ENCODE data around the gene MYBBP1A.

Gene MYBBP1A

DNA sequence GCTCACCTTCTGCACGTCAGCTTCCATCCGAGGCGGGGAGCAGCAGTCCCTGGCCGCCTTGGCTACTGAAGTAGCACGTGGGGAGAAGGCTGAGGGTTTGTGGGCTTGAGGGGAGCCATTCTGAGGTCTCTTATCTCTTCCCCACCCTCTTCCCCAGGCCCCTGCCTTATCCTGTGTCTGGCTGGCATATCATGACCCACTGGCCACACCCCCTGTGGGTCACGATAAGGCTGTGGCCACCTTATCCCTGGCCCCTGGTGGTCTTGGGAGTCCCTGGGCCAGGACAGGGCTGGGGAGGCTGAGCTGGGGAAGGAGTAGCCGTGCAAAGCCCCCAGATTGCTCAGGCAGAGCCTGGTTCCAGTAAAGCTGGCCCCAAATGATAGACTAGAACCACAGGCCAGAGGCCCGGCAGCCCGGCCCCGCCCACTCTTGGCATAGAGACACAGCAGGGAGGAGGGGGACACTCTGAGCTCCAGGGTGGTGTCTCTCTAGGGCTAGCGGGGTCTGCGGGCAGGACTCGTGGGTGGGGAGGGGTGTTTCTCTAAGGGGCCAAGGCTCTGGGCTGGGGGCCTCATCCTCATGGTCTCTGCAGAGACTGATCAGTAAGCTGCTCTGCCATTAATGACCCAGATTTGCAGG, 48.9 kb downstream of the MYBBP1A start:
- no peak for DNase-seq (ENCODE audit: low read depth in 3 of 3, low spot score in 1 of 3)

DNA sequence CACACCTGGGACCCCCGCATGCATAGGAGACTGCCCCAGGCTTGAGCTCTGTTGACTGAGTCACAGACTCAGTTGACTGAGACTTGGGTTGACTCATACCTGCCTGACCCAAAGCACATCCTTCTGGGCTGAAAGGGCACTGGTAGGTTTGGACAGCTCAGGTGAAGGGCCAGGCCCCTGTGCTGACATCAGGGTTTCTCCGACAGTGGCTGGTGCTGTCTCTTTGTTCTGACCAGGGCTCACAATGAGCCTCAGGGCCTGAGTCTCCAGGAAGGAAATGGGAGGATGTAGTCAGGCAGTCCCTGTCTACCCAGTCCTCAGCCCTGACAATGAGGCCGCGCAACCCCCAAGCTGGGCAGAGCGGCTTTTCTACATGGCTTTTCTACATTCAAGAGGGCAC, 50.0 kb downstream of the MYBBP1A start:
- no peak for DNase-seq (ENCODE audit: low read depth in 3 of 3, low spot score in 1 of 3)

DNA sequence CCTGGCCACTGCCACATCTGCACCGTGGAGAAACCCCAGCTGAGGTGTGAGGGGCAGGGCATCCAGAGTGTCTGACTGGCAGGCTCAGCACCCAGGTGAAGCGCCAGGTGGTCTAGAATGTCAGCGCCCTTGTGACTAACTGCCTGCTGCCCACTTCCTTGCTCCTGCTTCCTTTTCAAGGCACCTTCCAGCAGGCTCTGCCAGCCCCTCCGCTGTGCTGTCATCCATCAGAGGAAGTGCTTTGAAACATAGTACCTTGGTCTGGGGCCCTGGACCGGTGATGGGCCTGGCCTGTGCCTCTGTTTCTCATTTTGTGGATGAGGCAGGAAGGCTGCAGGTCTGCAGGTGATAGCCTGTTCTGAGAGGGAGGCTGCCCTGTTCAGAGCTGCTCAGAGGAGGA, 51.0 kb downstream of the MYBBP1A start:
- DNase-seq (ENCODE audit: low read depth in 3 of 3, low spot score in 1 of 3): no peak

DNA sequence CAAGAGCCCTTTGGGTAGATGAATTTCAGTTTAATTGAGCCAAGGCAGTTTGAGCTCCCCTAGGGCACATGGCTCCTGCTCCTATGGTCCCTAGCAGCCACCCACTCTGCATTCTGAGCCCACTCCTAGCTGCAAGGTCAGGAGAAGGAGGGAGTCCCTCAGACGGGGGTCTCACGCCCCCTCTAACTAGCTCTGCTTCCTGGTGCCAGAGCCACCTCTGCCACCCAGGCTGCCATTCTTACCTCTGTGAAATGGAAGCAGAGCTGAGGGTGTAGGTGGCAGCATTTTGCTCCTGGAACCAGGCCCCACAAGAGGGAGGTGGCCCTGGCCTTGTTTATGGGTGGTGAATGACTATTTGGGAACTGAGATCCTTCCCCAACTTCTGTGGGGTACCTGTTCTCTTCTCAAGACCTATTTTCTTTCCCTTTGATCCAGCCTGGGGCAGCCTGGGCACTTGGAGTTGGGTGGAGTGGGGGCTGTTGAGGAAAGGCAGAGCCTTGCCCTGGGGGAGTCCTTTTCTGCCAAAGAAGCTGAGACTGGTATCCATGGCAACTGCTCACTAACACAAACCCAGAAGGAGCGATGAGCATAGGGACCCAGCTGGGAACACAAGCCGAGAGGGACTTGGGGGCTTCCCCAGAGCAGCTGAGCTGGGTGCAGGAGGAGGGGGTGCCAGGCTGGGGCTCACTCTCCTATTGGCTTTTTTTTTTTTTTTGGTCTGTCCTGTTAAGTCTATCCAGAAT, 51.7 kb downstream of the MYBBP1A start:
- DNase-seq (ENCODE audit: low read depth in 3 of 3, low spot score in 1 of 3): no peak

DNA sequence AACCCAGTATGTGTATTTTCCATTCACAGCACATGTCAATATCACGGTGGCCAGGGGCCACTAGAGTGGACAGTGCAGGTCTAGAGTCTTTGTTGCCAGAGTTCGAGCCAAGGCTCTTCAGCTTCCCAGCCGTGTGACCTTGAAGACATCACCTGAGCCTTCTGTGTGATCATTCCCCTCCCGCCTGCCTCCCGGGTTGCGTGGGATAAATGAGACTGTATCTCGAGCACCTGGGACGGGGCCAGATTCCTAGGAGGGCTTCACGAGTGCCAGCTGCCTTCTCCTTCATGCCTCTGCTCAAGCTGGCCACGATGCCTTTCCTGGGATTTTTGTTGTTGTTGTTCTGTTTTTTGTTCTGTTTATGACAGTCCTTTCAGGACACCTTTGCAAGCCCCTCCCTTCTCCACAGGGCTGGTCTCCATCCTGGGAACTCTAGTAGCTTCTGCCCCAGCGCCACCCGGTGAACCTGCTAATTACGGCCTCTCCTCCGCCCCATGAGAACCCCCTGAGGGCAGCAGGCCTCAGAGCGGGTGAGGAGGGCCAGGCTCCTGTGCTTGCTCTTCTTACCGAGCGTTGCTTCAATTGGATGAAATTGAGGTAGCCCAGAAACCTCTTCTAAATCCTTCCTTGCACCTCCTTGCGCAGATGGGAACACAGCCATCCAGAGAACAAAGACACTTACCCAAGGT, 52.6 kb downstream of the MYBBP1A start:
- DNase-seq (ENCODE audit: low read depth in 3 of 3, low spot score in 1 of 3): no peak

DNA sequence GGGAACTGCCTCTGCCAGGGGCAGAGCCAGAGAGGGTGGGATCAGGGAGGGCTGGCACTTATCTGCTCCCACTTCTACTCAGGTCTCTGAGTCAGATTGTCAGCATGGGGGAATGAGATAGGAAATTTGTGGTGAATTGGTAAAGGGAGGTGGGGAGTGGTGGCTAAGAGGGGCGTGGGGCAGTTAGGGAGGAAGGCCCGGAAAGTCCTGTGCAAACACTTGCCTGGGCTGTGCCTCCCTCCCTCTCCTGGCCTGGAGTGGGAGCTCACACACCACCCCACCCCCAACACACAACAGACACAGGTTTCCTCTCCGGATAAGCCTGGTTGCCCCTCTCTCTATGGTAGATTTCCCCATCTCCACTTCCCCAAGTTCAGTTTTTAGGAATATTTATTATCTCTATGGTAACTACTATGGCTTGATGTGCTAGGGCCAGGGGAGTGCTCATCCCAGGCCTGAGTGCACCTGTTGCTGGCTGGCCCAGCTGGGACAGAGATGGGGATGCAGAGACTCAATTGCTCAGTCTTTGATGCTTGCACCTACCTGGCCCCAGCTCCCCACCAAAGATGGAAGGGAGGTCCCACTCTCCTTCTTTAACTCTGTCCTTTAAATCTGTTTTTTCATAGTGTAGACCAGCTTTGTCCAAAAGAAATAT, 53.8 kb downstream of the MYBBP1A start:
- DNase-seq (ENCODE audit: low read depth in 3 of 3, low spot score in 1 of 3): no peak

DNA sequence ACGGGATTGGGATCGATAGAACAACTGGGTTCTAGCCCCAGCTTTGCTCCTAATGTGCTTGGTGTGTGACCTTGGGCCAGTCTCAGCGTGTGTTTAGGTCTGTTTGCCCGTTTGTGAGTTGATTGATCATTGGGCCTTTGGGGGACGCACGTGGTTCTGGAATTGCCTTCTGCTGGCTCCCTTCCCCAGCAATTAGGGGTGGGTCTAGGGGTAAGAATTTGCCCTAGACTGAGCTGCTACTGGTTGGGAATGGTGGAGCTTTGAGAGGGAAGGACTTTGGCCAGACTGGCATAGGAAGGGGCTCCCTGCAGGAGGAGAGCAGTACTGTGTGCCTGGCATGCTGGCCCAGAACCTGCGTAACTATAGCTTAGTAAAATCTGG, 55.0 kb downstream of the MYBBP1A start:
- DNase-seq (ENCODE audit: low read depth in 3 of 3, low spot score in 1 of 3): no peak

DNA sequence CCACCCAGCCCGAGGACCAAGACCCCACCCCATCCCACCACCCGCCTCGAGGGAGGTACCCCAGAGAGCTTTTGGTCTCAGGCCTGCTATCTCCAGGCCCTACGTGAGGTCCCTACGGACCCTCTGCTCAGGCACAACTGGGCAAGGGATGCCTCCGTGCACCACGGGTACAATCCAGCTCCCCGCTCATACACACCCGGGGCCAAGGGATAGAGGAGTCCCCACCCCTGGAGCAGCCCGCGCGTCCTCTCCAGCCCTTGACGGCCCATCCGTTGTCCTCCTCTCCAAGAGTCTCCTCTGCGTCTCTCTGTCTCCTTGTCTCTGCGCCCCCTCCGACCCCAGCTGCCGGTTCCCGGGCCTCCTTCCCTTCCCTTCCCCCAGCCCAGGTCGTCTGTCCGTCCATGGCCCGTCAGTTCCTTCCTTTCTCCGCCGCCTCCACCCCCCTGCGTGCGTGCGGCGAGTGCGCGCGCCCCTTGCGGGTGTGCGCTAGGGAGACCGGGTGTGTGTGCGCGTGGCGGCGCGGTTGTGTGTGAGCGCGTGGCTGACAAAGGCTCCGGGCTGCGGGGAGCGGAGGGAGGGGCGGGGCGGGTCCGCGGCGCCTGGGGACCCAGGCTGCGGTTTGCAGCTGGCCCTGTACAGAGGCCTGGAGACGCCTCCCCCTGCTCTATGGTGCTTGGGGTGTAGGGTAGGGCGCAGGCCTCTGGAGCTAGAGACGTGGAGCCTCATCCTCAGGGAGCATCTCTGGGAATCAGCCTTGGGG, 55.6 kb downstream of the MYBBP1A start:
- no peak for DNase-seq (ENCODE audit: low read depth in 3 of 3, low spot score in 1 of 3)

DNA sequence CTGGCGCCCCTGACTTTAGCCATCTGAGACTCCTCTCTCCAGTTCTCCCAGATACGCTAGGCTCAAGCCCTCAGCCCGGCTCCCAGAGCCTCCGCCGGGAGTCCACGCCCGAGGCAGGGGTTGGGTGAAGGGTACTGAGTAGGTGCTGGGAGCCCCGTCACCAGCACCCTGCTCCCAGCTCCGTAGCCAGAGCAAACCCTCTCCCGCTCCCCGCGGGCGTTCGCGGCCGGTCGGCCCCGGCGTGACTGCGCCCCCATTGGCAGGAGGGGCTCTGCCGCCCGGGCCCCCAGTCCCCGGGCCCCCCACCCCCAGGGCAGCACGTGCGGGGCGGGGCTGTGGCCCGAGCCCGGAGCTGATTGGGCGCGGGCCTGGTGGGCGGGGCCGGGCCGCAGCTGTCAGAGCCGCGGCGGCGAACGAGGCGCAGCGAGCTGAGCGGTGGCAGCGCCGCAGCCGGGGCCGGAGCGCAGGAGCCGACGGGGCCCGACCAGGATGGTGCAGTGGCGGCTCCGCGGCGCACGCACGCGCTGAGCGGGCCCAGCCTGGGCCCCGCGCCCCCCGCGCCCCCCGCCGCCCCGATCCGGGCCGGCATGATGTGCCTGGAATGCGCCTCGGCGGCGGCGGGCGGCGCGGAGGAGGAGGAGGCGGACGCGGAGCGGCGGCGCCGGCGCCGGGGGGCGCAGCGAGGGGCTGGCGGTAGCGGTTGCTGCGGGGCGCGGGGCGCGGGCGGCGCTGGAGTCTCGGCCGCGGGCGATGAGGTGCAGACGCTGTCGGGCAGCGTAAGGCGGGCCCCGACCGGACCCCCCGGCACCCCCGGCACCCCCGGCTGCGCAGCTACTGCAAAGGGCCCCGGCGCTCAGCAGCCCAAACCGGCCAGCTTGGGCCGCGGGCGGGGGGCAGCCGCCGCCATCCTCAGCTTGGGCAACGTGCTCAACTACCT, 56.5 kb downstream of the MYBBP1A start, which contains the start of gene SPNS2:
Gene SPNS2 (plus strand): TSS at position 421 of the 937 bp plus-strand sequence. CDS start 167 bp downstream, at position 588.
- DNase-seq (ENCODE audit: low read depth in 3 of 3, low spot score in 1 of 3): peak; percentile 5 to 59 (median 15)

DNA sequence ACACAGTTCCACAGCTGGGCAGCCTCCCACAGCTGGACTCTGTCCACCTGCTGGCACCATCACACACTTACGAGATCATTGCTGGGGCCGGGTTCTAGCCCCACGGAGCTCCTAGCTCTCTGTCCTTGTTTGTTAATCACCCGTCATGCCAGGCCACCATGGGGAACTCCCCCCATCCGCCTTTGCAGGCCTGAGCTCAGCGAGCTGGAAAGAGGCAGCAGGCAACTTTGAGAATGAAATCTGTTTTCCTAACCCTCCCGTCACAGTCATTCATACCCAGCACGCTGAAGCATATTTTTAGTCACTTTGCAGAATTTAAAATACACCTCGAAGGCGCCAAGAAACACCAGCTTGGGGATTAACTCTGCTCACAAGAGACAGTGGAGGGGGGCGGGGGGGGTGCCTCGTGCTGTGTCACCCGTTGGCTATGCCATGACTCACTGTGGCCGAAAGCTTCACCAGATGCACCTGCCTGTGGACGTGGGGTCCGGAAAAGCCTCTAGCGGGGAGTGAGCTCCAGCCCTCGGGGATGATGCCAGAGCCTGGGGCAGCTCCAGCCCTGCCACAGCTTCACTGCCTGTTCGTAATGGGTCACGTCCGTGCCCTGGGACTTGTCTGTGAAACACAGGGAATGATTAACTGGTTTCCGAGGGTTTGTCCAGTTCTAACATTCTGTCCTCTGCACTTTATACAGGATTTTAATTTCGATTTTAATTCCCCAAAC, 57.9 kb downstream of the MYBBP1A start:
- no peak for DNase-seq (ENCODE audit: low read depth in 3 of 3, low spot score in 1 of 3)

DNA sequence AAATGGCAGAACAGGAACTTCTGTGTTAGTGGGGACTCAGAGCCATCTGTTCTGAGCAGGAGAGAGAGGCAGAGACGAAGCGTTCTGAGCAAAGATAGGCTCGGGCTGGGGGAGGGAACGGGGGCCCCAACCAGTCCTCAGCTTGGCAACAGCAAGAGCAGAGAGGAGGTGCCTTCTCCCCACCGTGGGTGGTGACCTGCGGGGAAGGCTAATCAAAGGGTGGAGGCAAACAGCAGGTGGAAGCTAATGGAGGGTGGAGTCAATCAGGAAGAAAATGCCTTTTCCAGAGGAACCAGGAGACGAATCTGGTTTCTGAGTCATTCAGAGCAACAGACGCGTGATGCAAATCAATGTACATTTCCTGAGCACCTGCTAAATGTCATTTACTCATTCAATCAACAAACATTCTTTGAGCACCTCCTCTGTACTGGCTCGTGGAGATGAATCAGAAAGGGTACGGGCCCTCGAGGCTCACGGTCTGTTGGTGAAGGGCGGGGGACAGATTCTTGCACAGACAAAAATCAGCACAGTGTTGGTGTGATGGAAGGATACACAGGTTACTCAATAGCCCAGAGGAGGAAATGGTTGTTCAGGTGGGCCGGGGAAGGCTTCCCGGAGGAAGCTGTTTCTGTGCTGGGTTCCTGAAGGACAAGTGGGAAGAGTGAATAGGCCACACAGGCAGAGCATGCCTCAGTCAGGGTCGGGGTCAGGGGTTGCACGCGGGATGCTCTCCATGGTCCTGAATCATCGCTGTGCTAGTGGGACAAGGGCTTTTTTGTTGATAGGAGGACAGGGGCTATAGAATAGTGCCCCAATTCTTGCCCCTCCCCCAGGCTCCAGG, 62.2 kb downstream of the MYBBP1A start:
- no peak for DNase-seq (ENCODE audit: low read depth in 3 of 3, low spot score in 1 of 3)

DNA sequence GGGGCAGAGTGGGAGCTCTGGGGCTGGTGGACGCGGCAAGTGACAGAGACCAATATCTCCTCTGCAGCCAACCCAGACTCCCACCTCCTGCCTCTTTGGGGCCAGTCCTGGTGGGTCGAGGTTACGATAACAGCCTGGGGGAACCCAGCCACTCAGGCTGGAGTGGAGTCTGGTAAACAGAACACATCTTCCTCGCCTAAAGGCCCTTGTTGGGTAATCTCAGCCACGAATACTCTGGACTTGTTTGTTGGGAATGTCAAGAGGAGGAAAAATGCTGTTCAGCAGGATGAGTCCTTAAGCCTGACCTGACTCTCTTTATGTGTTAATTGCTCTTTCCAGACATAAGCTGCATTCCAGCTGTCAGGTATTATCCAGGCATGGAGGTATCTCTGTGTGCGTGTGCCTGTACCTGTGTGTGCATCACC, 64.5 kb downstream of the MYBBP1A start:
- DNase-seq (ENCODE audit: low read depth in 3 of 3, low spot score in 1 of 3): no peak

DNA sequence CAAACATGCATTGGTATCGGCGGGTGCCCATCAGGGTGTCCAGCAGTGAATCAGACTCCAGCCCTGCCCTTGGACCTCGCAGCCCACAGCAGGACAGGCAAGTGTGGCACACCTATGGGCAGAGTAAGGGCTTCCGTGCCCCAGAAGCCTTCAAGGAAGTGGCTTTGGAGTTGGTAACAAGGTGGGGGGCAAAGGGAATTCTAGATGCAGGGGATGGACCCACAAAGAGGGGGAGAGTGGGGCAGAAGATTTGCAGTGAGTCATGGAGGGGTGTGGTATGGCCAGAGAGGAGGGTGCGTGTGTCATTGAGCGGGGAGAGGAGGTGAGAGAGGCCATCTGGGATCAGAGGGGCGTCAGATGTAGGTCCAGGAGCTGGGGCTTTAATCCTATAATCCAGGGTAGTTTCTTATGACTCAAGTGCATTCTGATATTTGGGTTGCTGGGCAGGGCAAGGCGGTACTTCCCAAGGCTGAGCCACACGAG, 65.0 kb downstream of the MYBBP1A start:
- DNase-seq (ENCODE audit: low read depth in 3 of 3, low spot score in 1 of 3): no peak

DNA sequence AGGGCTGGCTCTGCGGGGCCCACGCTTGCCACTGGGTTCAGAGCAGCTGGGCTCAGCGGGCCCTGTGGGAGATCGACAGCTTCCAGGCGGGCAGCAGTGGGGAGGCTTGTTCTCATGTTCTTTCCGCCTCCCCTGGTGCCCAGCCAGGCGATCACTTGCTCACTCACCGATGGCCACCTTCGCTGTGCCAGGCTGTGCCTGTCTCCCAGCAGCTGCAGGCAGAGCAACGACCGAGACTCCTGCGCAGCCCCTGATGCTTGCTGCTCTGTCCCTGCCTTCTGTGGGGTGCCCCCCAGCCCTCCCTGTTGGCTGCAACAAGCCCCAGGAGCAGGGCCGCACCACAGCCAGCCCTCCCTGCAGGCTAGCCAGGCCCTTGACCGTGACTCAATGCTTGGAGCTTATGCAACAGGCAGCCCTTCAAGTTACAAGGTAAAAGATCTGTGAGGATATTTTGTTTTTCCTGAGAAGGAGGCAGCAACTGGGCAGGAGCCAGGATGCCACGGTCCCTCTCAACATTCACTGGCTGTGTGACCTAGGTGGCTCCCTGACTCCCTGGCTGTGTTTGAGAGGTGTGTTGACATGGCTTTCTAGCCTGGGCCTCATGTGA, 66.1 kb downstream of the MYBBP1A start:
- no peak for DNase-seq (ENCODE audit: low read depth in 3 of 3, low spot score in 1 of 3)

All from stimulated activated CD4-positive, alpha-beta T cell treated with anti-CD3 and anti-CD28 coated beads, TNF-alpha, amount 100 ng/mL, for 1 hour (primary cell).